ENCODE measurements around the gene TMEM212.

The TMEM212 gene

DNA sequence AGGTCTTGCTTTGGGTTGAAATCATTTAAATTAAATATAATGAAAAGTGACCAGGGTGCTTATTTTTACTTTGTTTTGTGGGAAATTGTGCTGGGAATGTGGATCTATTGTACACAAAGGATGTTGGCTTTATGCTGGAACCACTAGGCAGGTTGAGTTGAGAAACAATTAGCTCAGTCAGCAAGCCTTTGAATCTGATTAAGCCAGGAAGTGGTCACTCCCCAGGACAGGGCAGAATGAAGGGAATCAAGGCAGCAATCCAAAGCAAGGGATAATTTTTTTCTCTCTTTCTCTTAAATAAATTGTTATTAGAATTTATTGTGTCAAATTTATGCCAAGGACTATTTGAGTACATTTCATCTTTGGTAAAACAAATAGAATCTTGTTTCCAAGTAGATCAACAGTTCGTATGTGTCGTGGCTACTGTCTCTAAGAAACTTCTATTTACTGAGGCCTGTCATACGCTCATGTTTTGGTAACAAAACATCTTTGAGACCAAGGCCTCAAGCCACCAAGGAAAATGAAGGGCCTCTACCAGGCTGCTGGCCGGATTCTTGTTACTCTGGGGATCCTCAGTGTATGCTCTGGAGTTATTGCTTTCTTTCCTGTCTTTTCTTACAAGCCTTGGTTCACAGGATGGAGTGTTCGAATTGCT, at the start of gene TMEM212:
Gene TMEM212 (plus strand): TSS at position 486 of the 655 bp plus-strand sequence. CDS start 35 bp downstream, at position 521.
- DNase-seq = no peak

DNA sequence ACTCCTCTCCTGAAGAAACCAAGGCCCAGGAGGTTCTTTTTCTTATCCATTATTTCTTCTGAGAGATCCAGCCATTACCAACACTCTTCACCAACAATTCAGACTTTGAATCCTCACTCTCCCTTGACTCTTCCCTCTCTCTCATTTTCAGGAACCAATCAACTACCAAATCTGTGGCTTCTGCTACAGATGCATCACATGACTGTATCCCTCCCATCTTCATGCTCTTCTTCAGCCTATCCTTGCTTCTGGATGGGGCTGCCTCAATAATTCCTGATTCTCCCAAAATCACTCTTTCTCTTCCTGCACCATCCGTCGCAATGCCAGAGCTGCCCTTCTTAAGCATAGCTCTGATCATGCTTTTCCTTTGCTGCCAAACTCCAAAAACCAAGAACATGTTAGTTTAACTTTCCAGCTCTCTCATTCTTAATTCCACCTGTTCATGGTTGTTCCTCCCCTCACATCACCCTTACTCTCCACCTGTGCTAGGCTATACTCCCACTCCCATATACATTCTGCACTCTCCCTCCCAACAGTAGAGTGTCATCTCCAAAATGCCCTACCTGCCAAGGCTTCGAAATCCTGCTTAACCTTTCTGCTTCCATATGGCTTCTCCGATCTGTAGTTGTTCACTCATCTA, 46.4 kb upstream of the TMEM212 start:
- DNase-seq = no peak

DNA sequence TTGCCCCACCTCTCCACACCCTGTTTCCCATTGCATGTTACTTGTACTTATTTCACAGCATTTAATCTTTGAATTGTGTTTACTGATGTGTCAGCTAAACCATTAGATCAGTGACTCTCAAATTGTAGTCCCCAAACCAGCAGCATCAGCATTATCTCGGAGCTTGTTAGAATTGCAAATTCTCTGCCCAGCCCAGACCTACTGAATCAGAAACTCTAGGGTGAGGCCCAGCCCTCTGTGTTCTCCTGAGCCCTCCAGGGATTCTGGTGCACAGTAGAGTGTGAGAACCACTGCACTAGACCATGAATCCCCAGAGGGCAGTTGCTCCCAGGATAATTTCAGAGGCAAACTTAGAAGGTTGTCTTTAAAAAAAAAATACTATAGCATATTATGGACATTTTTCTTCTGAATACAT, 45.9 kb upstream of the TMEM212 start:
- DNase-seq = no peak

DNA sequence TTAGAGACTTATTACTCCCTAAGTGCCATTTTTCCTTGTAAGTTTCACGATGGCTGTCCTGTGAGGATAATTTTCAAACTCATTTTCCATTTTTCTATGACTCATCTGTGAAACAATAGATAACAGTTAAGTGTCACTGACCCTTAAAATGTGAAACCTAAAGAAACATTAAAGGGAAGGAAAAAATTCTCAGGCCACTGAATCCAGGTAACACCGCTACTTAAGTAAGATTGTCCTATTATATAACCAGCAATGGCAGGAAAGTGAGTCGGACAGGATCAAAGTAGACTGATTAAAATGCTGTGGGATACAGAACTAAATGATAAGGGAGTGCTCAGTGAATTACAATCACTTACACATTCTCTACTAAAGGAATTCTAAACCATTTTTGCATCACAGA, 45.3 kb upstream of the TMEM212 start:
- DNase-seq = no peak

DNA sequence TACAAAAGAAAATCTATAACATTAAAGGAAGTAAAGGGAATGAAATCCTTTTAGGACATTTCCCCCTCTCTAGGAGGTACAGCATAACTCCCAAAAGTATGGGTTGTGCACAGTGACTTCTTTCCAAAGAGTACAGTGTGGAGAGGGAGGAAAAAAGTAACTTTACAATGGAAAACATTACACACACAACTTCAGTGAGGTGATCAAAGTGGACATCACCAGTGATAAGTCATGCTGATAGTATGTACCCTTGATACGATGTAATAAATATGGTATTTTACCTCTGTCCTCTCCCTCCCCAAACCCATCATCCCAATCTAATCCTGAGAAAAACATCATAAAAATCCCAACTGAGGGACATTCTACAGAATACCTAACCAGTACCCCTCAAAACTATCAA, 43.6 kb upstream of the TMEM212 start:
- no peak for DNase-seq

DNA sequence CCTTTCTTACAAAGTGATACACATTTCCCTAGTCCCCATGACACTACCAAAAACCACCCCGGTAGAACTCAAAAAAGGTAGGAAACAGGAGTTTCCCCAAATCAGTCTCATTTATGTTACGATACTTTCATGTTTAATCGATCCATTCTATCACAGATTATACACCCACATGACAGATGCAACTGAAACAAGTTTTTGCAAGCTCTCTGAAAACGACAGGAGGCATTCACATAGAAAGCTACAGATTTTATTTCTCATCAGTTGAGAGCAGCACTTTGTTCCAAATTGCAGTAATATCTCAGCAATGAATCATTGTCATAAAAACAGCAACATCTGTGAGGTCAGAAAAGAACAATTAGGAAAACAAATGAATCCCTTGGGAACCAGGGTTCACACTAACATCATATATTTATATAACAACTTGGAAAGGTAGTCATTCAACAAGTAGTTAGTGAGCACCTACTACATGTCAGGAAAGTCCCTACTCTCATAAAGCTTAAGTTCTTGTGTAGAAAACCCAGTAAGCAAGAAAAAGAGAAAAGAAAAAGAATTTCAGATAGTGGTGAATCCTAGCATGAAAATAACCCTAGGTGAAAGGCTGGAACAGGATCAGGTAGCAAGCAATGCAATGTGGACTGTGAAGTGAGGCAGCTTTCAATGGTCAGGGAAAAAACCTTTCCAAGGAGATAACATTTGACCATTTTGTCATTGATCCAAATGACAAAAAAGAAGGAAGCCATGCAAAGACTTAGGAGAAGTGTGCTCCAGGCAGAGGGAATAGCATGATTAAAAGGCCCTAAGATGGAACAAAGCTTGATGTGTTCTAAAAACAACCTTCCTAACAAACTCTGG, 41.2 kb upstream of the TMEM212 start:
- DNase-seq = no peak

DNA sequence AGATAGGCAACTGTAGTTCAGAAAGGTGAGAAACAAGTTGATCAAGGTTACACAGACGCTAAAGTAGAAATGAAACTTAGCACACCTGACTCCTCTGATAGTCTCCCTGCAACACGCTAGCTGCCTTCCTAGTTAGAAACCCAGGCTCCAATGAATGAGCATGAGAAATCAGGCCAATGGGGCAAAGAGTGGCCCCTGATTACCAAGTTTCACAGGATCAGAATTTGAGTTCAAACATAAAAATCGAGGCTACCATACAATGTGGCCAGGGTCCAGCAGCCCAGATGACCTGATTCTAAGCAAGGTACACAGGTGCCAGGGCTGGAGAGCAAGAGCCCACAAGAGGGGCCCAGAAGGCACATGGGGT, 40.6 kb upstream of the TMEM212 start:
- no peak for DNase-seq

DNA sequence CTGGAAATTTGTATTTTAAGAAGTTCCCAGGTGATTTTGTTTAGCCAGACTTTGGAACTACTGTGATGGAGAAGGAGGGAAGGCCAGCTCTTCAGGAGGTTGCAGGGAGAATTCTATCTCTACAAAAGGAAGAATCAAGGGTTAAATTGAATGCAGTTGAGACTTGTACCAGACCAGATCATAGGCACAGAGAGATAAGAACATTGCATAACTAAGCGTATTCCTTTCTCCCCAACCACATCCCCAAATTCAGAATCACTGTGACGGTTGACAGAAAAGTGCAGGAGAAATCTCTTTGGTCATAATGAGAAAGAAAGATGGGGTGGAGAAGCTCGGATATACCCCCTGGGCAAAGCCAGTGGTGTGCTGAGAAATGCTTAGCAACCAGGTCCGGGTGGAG, 40.1 kb upstream of the TMEM212 start:
- no peak for DNase-seq

DNA sequence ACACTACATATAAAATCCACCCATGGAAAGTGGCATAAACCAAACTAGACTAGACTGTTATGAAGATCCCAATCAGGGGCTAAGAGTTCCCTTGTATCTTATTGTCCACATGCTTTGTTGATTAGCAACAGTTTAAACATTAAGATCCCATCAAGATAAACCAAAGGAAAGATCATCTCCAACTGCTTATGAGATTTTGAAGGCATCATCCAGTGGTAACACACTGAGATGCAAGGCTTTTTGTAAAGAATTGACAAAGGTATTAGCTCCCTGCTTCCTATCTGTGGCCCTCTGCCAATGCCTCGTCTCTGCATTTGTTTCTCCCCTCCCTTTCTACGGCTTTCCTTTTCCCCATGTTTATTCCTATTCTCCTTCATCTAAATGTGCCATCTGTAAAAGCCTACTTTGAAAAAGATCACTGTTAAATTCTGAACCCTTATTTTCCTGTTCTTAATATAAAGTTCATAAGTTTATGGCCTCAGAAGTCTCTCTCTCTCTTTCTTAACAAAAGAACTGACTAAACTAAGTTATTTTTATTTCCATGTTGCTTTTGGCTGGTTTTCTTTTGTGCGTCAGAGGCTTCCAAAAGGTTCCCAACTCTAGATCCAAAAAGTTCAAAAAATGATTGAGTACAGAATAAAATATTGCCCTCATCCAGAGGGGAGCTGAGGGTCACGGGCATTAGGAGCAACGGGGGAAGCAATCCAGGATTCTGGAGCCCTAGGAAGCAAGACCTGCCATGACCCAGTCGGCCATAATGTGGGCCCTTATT, 38.3 kb upstream of the TMEM212 start:
- no peak for DNase-seq

DNA sequence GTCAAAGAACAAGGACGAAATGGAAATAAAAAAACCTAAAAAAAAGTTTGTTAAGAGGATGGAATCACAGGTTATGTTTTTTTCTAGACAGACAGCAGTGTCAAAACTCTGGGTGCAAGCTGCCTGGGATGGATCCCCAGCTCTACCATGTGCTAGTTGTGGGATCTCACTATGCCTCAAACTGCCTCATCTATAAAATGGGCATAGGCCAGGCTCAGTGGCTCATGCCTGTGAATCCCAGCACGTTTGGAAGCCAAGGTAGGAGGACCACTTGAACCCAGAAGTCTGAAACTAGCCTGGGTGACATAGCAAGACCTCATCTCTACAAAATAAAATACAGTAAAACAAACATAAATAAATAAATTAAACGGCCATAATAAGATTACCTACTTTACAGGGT, 37.5 kb upstream of the TMEM212 start:
- no peak for DNase-seq

DNA sequence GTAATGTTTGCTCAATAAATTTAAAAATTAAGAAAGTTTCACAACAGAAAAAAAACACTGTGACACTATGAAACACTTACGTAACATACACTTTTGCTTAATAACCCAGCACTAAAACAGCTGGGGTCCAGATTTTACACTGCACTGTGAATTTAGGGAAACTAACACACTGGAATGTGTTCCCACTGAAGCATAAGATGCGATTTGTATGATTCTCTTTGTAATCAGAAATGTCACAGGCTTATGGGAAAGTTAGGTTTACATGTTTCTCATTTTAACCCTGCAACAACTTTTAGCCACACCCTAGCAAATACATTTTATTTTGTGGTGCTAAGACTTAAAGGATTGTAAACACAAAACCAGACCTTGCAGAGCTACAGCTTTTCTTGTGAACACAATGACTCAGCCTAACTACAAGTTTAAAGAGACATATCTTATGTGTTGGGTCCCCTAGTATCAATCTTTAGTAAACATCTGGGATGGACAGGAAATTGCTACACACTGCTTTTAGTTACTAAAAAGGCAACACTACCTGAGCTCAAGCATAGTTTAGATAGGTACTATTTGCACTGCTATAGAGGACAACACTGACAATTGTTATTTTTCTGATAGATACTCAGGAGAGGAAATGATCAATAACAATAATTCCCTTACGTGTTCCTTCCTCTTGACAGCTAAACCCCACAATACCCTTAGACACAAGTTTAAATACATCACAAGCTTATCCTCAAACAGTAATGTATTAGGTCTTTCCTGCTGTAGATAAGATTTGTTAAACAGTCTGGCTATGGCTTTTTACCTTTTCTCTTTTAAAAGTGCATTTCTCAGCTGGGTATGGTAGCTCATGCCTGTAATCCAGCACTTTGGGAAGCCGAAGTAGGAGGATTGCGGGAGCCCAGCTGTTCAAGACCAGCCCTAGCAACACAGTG, 36.7 kb upstream of the TMEM212 start:
- no peak for DNase-seq

DNA sequence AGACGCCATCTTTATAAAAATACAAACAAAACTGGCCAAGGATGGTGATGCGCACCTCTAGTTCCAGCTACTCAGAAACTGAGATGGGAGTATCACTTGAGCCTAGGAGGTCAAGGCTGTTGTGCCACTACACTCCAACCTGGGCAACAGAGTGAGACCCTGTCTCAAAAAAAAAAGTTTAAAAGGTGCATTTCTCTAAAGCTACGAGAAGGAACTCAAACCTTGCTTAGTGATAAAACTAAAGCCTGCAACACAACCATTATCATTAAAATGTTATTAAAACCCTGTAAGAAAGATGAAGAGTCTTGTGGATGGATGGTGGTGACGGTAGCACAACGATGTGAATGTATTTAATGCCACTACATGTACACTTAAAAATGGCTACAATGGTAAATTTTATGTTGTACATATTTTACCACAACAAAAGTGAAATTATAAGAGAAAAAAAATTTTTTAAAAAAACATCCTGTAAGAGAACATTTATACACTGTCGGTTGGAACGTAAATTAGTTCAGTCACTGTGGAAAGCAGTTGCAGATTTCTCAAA, 35.9 kb upstream of the TMEM212 start:
- DNase-seq = no peak

DNA sequence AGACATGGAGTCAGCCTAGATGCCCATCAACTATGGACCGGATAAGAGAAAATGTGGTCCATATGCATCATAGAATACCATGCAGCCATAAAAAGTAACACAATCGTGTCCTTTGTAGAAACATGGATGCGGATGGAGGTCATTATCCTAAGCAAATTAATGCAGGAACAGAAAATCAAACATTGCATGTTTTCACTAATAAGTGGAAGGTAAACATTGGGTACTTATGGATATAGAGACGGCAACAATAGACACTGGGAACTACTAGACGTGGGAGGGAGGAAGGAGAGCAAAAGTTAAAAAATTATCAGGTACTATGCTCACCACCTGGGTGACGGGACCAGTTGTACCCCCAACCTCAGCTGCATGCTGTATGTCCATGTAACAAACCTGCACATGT, 35.3 kb upstream of the TMEM212 start:
- DNase-seq = no peak

DNA sequence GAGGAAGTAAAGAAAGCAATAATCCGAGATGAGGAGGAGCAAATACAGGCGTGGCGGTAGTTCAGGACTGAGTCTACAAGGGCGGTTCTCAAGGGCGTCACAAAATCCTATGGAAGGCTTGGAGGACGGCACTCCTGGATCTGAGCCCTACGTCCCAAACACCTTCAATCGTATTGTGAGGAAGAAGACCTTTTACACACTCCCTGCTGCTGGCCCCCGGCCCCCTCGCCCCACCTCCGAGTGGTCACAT, 33.6 kb upstream of the TMEM212 start:
- no peak for DNase-seq

DNA sequence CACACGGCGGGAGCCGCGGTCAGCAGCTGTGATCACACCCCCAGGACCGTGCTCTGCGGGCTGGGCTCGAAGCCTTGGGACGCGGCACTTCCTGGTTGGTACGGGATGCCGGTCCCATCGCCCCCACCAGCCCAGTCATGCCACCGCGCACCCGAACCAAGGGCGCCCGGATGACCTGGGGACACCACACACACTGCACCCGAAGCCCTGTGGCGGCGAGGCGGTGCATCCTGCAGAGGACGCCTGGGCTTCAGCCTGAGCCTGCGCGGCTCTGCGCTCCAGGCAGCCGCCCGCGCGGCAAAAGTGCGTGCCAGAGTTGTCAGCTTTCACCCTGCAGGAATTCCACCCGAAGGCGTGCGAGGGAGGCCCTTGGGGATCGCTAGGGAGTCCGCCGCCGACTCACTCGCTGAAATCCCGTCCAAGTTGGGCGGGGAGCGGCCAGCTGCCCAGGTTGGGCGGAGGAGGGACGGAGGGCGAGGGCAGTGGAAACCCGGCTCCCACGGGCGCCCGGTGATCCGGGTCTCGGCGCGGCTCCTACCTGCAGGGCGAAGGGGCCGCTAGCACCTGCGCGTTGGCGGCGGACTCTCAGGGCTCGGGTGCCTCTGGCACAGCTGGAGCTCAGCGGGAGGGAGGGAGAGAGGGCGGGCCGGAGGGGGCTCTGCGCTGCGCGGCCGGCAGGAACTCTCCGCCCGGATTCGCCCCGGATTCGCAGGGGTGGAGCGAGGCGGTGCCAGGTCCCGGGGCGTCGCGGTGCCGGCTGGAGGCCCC, 33.1 kb upstream of the TMEM212 start, which contains the start of gene PLD1:
Gene PLD1 (minus strand): TSS at position 623 of the 768 bp plus-strand sequence. CDS start 72,432 bp downstream, outside the sequence.
- peak; percentile 36 for DNase-seq

DNA sequence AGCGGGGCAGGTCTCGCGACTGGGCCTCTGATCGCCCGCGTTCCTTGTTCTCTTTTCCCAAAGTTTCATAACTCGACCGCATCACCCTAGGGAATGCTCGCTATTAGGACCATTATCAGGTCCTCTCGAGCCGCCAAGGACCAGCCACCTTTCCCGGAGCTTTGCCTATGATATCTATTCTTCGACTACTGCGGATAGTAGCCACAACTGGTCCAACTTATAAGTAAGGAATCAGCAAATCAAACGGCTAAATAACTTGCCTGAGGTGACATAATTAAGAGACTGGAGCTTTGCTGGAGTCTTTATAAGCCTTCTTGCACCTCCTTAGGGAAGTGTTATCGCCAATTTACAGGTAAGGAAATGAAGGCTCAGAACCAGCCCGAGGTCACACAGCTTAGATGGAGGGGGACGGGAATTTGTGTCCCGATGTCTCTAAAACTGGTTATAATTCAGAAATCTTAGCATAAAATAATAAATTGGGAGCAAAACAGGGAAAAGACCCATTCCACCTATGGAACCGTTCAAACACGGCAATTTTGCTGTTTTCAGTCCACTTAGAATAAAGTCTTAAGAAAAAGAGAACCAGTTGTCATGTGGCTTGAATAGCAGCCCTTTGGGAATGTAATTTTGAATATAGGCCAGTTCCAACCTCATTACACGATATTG, 32.4 kb upstream of the TMEM212 start:
- DNase-seq = no peak

DNA sequence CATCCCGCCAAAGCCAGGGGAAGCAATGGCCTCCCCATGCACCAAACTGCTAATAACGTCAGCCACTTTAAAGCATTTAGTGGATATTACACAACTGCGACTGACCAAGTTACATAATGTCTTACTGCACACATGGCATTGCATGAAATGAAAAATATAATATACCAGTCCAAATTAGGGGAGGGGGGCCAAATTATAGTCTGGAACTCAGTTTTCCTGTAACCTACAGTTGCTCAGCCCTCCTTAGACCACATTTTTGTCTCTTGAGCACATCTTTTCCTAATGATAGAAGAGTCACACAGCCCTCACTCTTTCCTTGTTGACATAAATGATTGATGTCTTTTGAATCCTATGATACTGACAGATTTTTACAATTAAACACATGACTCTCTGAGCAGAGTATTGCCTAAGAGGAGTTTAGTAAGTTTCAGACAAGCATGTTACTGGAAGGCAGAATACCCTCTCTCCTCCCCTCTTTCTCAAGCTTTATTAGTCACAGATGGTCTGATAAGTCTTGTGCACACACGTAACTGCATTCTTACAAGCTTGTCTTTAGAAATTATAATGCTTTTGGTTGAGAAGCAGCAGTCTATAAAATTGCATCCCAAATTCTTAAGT, 31.7 kb upstream of the TMEM212 start:
- DNase-seq = no peak

DNA sequence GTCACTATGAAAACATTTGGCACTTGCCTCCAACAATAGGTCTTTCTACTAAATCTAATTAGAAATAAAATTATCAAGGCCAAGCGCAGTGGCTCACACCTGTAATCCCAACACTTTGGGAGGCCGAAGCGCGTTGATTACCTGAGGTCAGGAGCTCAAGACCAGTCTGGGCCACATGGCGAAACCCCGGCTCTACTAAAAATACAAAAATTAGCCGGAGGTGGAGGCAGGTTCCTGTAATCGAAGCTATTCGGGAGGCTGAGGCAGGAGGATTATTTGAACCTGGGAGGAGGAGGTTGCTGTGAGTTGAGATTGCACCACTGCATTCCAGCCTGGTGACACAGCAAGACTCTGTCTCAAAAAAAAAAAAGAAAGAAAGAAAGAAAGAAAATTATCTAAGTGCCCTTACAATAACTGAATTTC, 31.2 kb upstream of the TMEM212 start:
- DNase-seq = no peak

DNA sequence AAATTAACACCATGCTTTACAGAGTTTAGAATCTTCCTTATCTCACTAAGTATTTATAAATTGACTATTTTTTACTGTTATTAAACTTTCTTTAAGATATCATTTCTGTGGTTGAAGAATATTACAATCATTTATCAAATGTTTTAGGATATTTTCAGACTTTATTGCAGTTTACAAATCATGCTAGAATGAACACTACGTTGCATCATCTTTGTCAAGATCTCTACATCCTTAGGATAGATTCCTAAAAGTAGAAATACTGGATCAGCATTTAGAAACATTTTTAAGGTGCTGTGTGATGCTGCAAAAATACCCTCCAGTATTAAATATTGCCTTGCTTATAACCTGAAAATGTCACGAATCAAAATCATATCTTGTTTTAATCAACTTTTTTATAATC, 30.3 kb upstream of the TMEM212 start:
- DNase-seq = no peak

DNA sequence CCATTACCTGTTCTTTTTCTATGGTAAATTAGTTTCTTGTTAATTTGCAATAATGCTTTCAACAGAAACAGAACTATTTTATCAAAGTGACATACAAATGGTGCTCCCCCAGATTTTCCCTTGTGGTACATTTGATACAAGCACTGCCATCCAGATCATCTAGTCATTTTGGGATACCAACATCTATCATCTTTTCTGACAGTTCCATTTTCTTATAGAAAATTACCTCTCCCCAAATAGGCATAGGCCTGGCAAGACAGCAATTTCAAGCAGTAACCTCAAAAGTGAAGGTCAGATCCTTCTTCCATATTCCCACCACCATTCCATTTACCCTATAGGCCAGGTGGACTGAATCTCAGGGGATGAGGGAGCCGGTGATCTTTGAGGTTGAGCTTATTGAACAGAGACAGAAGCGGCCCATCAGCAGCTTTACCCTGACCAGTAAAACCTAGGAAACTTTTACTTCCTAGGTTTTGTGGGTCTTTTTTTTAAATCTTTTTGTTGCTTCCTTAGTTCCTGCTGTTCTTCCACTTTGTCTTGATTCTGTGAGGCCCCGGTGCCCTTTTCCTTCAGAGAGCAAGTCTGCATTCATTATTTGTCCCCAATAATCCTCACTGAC, 29.8 kb upstream of the TMEM212 start:
- DNase-seq = no peak
